Activated CD8-positive, alpha-beta T cell treated with anti-CD3 and anti-CD28 coated beads for 36 hours (primary cell): ENCODE measurements around the gene PLA2R1. TPM values are rescaled to one million over a fixed set of nuclear protein-coding genes. Genes with fewer than 3 reads are reported as not detected.

ENCODE experiments used
- ATAC-seq: fragments of 200-7000 bp; cut with Tn5 transposase; one replicate; pipeline ENCODE4 v1.10.0; 2021; ENCODE audit warnings: mild to moderate bottlenecking, moderate library complexity
- CTCF ChIA-PET: fragments of 350-600 bp; sonication (Branson Sonifier 250); formaldehyde crosslinking; loops from one replicate; lab custom pipeline; 2021; ENCODE audit warnings: antibody characterized with exemption; lab: Charles Lee
- POLR2A ChIA-PET: fragments of 350-600 bp; sonication (Branson Sonifier 250); formaldehyde crosslinking; loops from one replicate; lab custom pipeline; 2021; ENCODE audit warnings: antibody characterized with exemption; lab: Charles Lee
- DNase-seq: peaks from one replicate; pipeline ENCODE4 v3.0.0-alpha.2; 2020
- H3K27ac Mint-ChIP-seq: one replicate; pipeline ENCODE4 v1.8.0; 2021; ENCODE audit warnings: mild to moderate bottlenecking, mixed read lengths
- H3K27me3 Mint-ChIP-seq: one replicate; pipeline ENCODE4 v1.8.0; 2021; ENCODE audit warnings: mixed read lengths
- H3K36me3 Mint-ChIP-seq: one replicate; pipeline ENCODE4 v1.8.0; 2021; ENCODE audit warnings: low read depth, mixed read lengths
- H3K4me1 Mint-ChIP-seq: one replicate; pipeline ENCODE4 v1.8.0; 2021; ENCODE audit warnings: low read depth, mixed read lengths
- H3K4me3 Mint-ChIP-seq: one replicate; pipeline ENCODE4 v1.8.0; 2021; ENCODE audit warnings: mild to moderate bottlenecking, moderate library complexity, mixed read lengths
- H3K9me3 Mint-ChIP-seq: one replicate; pipeline ENCODE4 v1.8.0; 2021; ENCODE audit warnings: mixed read lengths
- intact Hi-C: fragments of 100-400 bp; cut with micrococcal nuclease; formaldehyde crosslinking; loops from one replicate; pipeline ENCODE4 v1.10.0; 2022
- total RNA-seq, 2 experiments: library from RNA; stranded (reverse); gene quantifications; one replicate each; pipeline ENCODE4 v1.2.3, GENCODE V29; 2021
- TF ChIP-seq, protein P1 (sequence below): fragments of 200-600 bp; IDR thresholded peaks from one replicate; pipeline ENCODE4 v1.8.0; 2022; ENCODE audit warnings: antibody characterized with exemption, mild to moderate bottlenecking

PLA2R1 gene
- total RNA-seq, 2 experiments from 2014 or later: not detected

DNA sequence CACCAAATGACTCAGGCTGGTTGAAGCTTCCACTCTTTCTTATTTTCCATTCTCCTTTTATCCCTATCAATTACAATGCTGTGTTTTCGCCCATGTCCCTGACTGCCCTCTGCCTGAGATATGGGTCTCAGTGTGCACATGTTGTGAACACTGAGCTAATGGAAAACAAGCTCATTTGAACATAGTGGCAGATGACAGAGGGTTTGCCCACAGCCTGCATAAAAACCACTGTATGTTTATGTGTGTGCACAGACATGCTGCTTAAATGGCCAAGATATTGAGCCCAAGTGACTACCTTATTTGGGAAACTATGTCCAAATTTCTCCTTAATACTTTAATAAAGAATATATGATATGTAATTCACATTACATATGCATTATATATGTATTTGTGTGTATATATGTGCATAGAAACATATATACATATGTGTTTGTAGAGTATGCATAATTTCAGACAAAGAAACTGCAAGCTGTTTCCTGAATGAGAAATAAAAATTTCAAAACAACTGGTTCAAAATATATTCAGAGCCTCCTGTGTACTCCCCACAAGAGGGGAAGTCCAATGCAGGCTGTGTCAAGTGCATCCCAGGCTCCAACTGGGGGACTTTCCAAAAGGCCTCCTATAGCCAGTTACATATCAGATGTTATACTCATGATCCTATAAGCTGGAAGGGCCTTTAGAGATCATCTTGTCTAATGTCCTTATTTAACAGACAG lies 171.7 kb downstream of the PLA2R1 start:
- Mint-ChIP-seq H3K4me3 (no peak overlapping the region), H3K9me3 (no peaks in the 10 kb centered on the region), H3K27ac (peak overlapping the region; percentile 76), H3K27me3 (no peaks in the 10 kb centered on the region), H3K4me1 (peaks cover 51% of the 10 kb centered on the region), H3K36me3 (peaks cover 42% of the 10 kb centered on the region)
- POLR2A ChIA-PET: interaction anchor here (0.8 to 1.5 kb wide), 3 partner anchors 12 to 178 kb away, joined by 3 read pairs; partner anchors contain the start of genes LY75 and MARCHF7
- CTCF ChIA-PET: interaction anchor here (1.0 to 1.5 kb wide), 3 partner anchors 15 to 49 kb away, joined by 3 to 6 read pairs (median 4); no protein-coding TSS in a partner anchor
- peak; percentile 35 for DNase-seq
- intact Hi-C loops: no loop called here
- ATAC-seq: peak; percentile 48
- TF ChIP-seq, protein P1, sequence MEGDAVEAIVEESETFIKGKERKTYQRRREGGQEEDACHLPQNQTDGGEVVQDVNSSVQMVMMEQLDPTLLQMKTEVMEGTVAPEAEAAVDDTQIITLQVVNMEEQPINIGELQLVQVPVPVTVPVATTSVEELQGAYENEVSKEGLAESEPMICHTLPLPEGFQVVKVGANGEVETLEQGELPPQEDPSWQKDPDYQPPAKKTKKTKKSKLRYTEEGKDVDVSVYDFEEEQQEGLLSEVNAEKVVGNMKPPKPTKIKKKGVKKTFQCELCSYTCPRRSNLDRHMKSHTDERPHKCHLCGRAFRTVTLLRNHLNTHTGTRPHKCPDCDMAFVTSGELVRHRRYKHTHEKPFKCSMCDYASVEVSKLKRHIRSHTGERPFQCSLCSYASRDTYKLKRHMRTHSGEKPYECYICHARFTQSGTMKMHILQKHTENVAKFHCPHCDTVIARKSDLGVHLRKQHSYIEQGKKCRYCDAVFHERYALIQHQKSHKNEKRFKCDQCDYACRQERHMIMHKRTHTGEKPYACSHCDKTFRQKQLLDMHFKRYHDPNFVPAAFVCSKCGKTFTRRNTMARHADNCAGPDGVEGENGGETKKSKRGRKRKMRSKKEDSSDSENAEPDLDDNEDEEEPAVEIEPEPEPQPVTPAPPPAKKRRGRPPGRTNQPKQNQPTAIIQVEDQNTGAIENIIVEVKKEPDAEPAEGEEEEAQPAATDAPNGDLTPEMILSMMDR: no peak

DNA sequence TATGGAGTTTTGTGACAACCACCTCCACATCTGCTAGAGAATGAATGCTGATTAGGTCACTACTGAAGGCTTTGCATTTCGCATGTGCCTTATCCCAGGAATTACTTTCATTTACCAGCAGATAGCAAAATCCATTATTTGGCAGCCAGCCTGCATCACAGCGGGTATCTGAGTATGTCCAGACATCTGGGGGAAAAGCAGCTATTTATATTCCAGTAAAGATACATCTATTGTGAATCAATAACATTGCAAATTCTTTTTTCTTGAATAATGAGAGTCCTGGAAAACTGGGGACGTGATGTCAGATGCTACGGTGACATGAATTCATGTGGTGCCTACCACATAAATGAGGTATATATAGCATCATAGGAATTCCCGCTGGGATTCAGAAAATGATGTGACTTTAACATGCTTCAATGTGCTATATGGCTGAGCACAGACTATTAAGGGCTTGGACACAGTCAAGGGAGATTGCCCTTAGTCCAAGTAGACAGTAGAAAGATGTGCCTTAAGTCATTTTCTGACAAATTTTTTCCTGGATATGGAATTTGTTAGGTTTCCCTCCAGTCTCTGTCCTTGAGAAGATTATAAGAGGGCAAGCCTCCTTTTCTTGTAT lies 180.2 kb downstream of the PLA2R1 start:
- ChIA-PET POLR2A (no interaction called here), CTCF (no interaction called here)
- intact Hi-C loops: no loop called here
- Mint-ChIP-seq H3K27me3 (no peaks in the 10 kb centered on the region), H3K4me3 (no peak overlapping the region), H3K36me3 (peaks cover 54% of the 10 kb centered on the region), H3K27ac (no peak overlapping the region), H3K4me1 (peaks cover 22% of the 10 kb centered on the region), H3K9me3 (no peaks in the 10 kb centered on the region)
- ATAC-seq (no peak), DNase-seq (no peak)
- TF ChIP-seq, protein P1: no peak

Other genes with a start within 250 kb of the PLA2R1 start
- gene LY75, start 157.9 kb downstream of the PLA2R1 start, total RNA-seq: 10 to 100 TPM; 33.1 to 33.6 TPM
- gene ITGB6, start 137.7 kb upstream of the PLA2R1 start, total RNA-seq: not detected